SK-N-SH treated with all-trans-retinoic acid at 6 μM for 48 hours (cell line): ENCODE measurements around the gene NBR1.

Experiments used
- ARNTL ChIP-seq: fragments of 450-650 bp; formaldehyde crosslinking; IDR thresholded peaks from 2 replicates; pipeline ENCODE4 v1.5.0; 2020; ENCODE audit warnings: low read depth, mild to moderate bottlenecking, moderate library complexity, borderline replicate concordance
- OSR1 ChIP-seq: fragments of 250-450 bp; sonication (Bioruptor Pico); IDR thresholded peaks from 2 replicates; pipeline ENCODE4 v1.8.0; 2022; ENCODE audit warnings: moderate library complexity, mild to moderate bottlenecking, inconsistent platforms
- PATZ1 ChIP-seq: fragments of 250-450 bp; sonication (Bioruptor Pico); IDR thresholded peaks from 2 replicates; pipeline ENCODE4 v1.8.0; 2020; ENCODE audit warnings: mild to moderate bottlenecking, moderate library complexity, borderline replicate concordance
- ZFP3 ChIP-seq: fragments of 250-450 bp; sonication (Bioruptor Pico); IDR thresholded peaks from 2 replicates; pipeline ENCODE4 v1.5.0; 2020; ENCODE audit warnings: mild to moderate bottlenecking, moderate library complexity
- ZFP30 ChIP-seq: fragments of 450-650 bp; formaldehyde crosslinking; IDR thresholded peaks from 2 replicates; pipeline ENCODE4 v1.5.0; 2022; ENCODE audit warnings: mild to moderate bottlenecking, moderate library complexity

GRCh38 chr17:43170766-43171585 is at the start of gene NBR1:
- TF ChIP-seq ZFP30: no peak
- 0 out of 2 replicates have a peak, but pooled peaks have one; percentile 56 for TF ChIP-seq ZFP3
- no peak for TF ChIP-seq ARNTL (CRISPR knock-in tag)
- TF ChIP-seq OSR1: no peak
- TF ChIP-seq PATZ1: no peak
